ENCODE measurements around the gene MEIS2.
A peak's percentile ranks its signal among the peaks of the same experiment; 100 is the strongest.

MEIS2 gene

GRCh38 chr15:37112171-37112570 is 11.8 kb upstream of the MEIS2 start:
- Histone ChIP-seq H3K4me3 (ENCODE audit: low read length) (no peak overlapping the region), H3K4me1 (ENCODE audit: insufficient read depth, low read length) (peaks cover 20% of the 10 kb centered on the region), H3K27me3 (ENCODE audit: insufficient read depth, low read length) (peaks cover 70% of the 10 kb centered on the region), H3K9ac (ENCODE audit: low read depth, low read length) (no peak overlapping the region), H3K27ac (ENCODE audit: low read length) (no peak overlapping the region), H3K9me3 (ENCODE audit: insufficient read depth, low read depth, low read length) (no peaks in the 10 kb centered on the region), H3K36me3 (ENCODE audit: insufficient read depth, low read depth, low read length) (no peaks in the 10 kb centered on the region)

- Histone ChIP-seq H3K27me3 (ENCODE audit: insufficient read depth, low read length) (peaks cover 77% of the 10 kb centered on the region), H3K4me1 (ENCODE audit: insufficient read depth, low read length) (peaks cover 20% of the 10 kb centered on the region), H3K4me3 (ENCODE audit: low read length) (peak overlapping the region; percentile 60), H3K36me3 (ENCODE audit: insufficient read depth, low read depth, low read length) (no peaks in the 10 kb centered on the region), H3K9ac (ENCODE audit: low read depth, low read length) (no peak overlapping the region), H3K9me3 (ENCODE audit: insufficient read depth, low read depth, low read length) (no peaks in the 10 kb centered on the region), H3K27ac (ENCODE audit: low read length) (no peak overlapping the region)
Measured at GRCh38 chr15:37111427-37111717, 11.0 kb upstream of the MEIS2 start.

GRCh38 chr15:37109872-37110572 is 9.7 kb upstream of the MEIS2 start:
- Histone ChIP-seq H3K4me3 (ENCODE audit: low read length) (peak overlapping the region; percentile 60), H3K9ac (ENCODE audit: low read depth, low read length) (no peak overlapping the region), H3K4me1 (ENCODE audit: insufficient read depth, low read length) (peaks cover 20% of the 10 kb centered on the region), H3K9me3 (ENCODE audit: insufficient read depth, low read depth, low read length) (no peaks in the 10 kb centered on the region), H3K27ac (ENCODE audit: low read length) (no peak overlapping the region), H3K27me3 (ENCODE audit: insufficient read depth, low read length) (peaks cover 91% of the 10 kb centered on the region), H3K36me3 (ENCODE audit: insufficient read depth, low read depth, low read length) (no peaks in the 10 kb centered on the region)

GRCh38 chr15:37109168-37109871 is 9.0 kb upstream of the MEIS2 start:
- H3K27ac ChIP-seq (ENCODE audit: low read length): no peak overlapping the region
- H3K9me3 ChIP-seq (ENCODE audit: insufficient read depth, low read depth, low read length): no peaks in the 10 kb centered on the region
- peaks cover 98% of the 10 kb centered on the region for H3K27me3 ChIP-seq (ENCODE audit: insufficient read depth, low read length)
- H3K9ac ChIP-seq (ENCODE audit: low read depth, low read length): no peak overlapping the region
- peak overlapping the region; percentile 60 for H3K4me3 ChIP-seq (ENCODE audit: low read length)
- no peaks in the 10 kb centered on the region for H3K36me3 ChIP-seq (ENCODE audit: insufficient read depth, low read depth, low read length)
- peaks cover 24% of the 10 kb centered on the region for H3K4me1 ChIP-seq (ENCODE audit: insufficient read depth, low read length)

GRCh38 chr15:37108381-37109167 is 8.2 kb upstream of the MEIS2 start:
- Histone ChIP-seq H3K36me3 (ENCODE audit: insufficient read depth, low read depth, low read length) (no peaks in the 10 kb centered on the region), H3K9ac (ENCODE audit: low read depth, low read length) (no peak overlapping the region), H3K4me3 (ENCODE audit: low read length) (no peak overlapping the region), H3K9me3 (ENCODE audit: insufficient read depth, low read depth, low read length) (no peaks in the 10 kb centered on the region), H3K4me1 (ENCODE audit: insufficient read depth, low read length) (peaks cover 26% of the 10 kb centered on the region; the same call in 1 of the 2 replicates), H3K27ac (ENCODE audit: low read length) (no peak overlapping the region), H3K27me3 (ENCODE audit: insufficient read depth, low read length) (peaks cover 99% of the 10 kb centered on the region)

GRCh38 chr15:37107744-37108380 is 7.5 kb upstream of the MEIS2 start:
- Histone ChIP-seq H3K36me3 (ENCODE audit: insufficient read depth, low read depth, low read length) (no peaks in the 10 kb centered on the region), H3K27ac (ENCODE audit: low read length) (no peak overlapping the region), H3K27me3 (ENCODE audit: insufficient read depth, low read length) (peaks cover 99% of the 10 kb centered on the region), H3K9me3 (ENCODE audit: insufficient read depth, low read depth, low read length) (no peaks in the 10 kb centered on the region), H3K4me3 (ENCODE audit: low read length) (peak overlapping the region; percentile 68), H3K9ac (ENCODE audit: low read depth, low read length) (no peak overlapping the region), H3K4me1 (ENCODE audit: insufficient read depth, low read length) (peaks cover 30% of the 10 kb centered on the region; the same call in 1 of the 2 replicates)

- H3K4me1 ChIP-seq (ENCODE audit: insufficient read depth, low read length): peaks cover 33% of the 10 kb centered on the region; the same call in 1 of the 2 replicates
- no peak overlapping the region for H3K9ac ChIP-seq (ENCODE audit: low read depth, low read length)
- peaks cover 99% of the 10 kb centered on the region for H3K27me3 ChIP-seq (ENCODE audit: insufficient read depth, low read length)
- no peak overlapping the region for H3K27ac ChIP-seq (ENCODE audit: low read length)
- no peaks in the 10 kb centered on the region for H3K9me3 ChIP-seq (ENCODE audit: insufficient read depth, low read depth, low read length)
- H3K4me3 ChIP-seq (ENCODE audit: low read length): peak overlapping the region; percentile 68
- H3K36me3 ChIP-seq (ENCODE audit: insufficient read depth, low read depth, low read length): no peaks in the 10 kb centered on the region
Measured at GRCh38 chr15:37107071-37107743, 6.9 kb upstream of the MEIS2 start.

- peaks cover 33% of the 10 kb centered on the region; the same call in 1 of the 2 replicates for H3K4me1 ChIP-seq (ENCODE audit: insufficient read depth, low read length)
- peaks cover 97% of the 10 kb centered on the region for H3K27me3 ChIP-seq (ENCODE audit: insufficient read depth, low read length)
- no peaks in the 10 kb centered on the region for H3K9me3 ChIP-seq (ENCODE audit: insufficient read depth, low read depth, low read length)
- H3K36me3 ChIP-seq (ENCODE audit: insufficient read depth, low read depth, low read length): no peaks in the 10 kb centered on the region
- H3K4me3 ChIP-seq (ENCODE audit: low read length): peak overlapping the region; percentile 79
- H3K27ac ChIP-seq (ENCODE audit: low read length): no peak overlapping the region
- peak overlapping the region; percentile 39; the same call in 1 of the 2 replicates for H3K9ac ChIP-seq (ENCODE audit: low read depth, low read length)
Measured at GRCh38 chr15:37106490-37107001, 6.2 kb upstream of the MEIS2 start.

GRCh38 chr15:37105889-37106288 is 5.5 kb upstream of the MEIS2 start:
- Histone ChIP-seq H3K4me1 (ENCODE audit: insufficient read depth, low read length) (peaks cover 33% of the 10 kb centered on the region; the same call in 1 of the 2 replicates), H3K9ac (ENCODE audit: low read depth, low read length) (no peak overlapping the region), H3K36me3 (ENCODE audit: insufficient read depth, low read depth, low read length) (no peaks in the 10 kb centered on the region), H3K27me3 (ENCODE audit: insufficient read depth, low read length) (peaks cover 97% of the 10 kb centered on the region), H3K9me3 (ENCODE audit: insufficient read depth, low read depth, low read length) (no peaks in the 10 kb centered on the region), H3K27ac (ENCODE audit: low read length) (no peak overlapping the region), H3K4me3 (ENCODE audit: low read length) (no peak overlapping the region)

GRCh38 chr15:37105029-37105428 is 4.7 kb upstream of the MEIS2 start:
- Histone ChIP-seq H3K27me3 (ENCODE audit: insufficient read depth, low read length) (peaks cover 91% of the 10 kb centered on the region), H3K9ac (ENCODE audit: low read depth, low read length) (no peak overlapping the region), H3K4me1 (ENCODE audit: insufficient read depth, low read length) (peaks cover 27% of the 10 kb centered on the region; the same call in 1 of the 2 replicates), H3K9me3 (ENCODE audit: insufficient read depth, low read depth, low read length) (no peaks in the 10 kb centered on the region), H3K27ac (ENCODE audit: low read length) (no peak overlapping the region), H3K4me3 (ENCODE audit: low read length) (no peak overlapping the region), H3K36me3 (ENCODE audit: insufficient read depth, low read depth, low read length) (no peaks in the 10 kb centered on the region)
